ENCODE measurements around the gene AK2. TPM values are rescaled to one million over a fixed set of nuclear protein-coding genes. Genes with fewer than 3 reads are reported as not detected.

Gene AK2
- total and polyA plus RNA-seq, 10 of the 15 experiments (the other 5 are each of a cell fraction or from before 2014, with no cell fraction given) = 52.3 to 500 (median 278) TPM

- intact Hi-C loops (cut with micrococcal nuclease; ENCODE audit: unreplicated experiment) = no loop called here
- no peak for FAIRE-seq
- in situ Hi-C loops (cut with MboI) = no loop called here
- DNase-seq (ENCODE audit: low read depth, low spot score) = no peak
- 77% methylated on average over 6 of the region's 6 CpGs for WGBS (ENCODE audit: insufficient coverage, insufficient replicate concordance, low lambda C conversion rate, missing lambda C conversion rate)
- Histone ChIP-seq H3K27ac (ENCODE audit: control insufficient read depth, insufficient read depth) (no peak overlapping the region), H2AFZ (ENCODE audit: control insufficient read depth, low read depth, low read length) (no peak overlapping the region), H3K79me2 (ENCODE audit: control insufficient read depth, insufficient read depth, low read length) (no peaks in the 10 kb centered on the region), H3K9ac (ENCODE audit: control insufficient read depth, insufficient read depth, low read length) (no peak overlapping the region), H4K20me1 (ENCODE audit: control insufficient read depth, insufficient read depth) (no peaks in the 10 kb centered on the region), H3K9me3 (replicated peaks; ENCODE audit: control insufficient read depth, insufficient read depth, low read length) (no peaks in the 10 kb centered on the region), H3K4me2 (ENCODE audit: control insufficient read depth, insufficient read depth) (no peak overlapping the region), H3K4me1 (ENCODE audit: control insufficient read depth, insufficient read depth, low read length) (no peaks in the 10 kb centered on the region), H3K27me3 (replicated peaks in 1 of 2; ENCODE audit: control insufficient read depth in 2 of 2, insufficient read depth in 2 of 2, low read length in 1 of 2) (no peaks in the 10 kb centered on the region; a peak in 1 of 4 replicates), H3K36me3 (ENCODE audit: control insufficient read depth in 2 of 2, insufficient read depth in 2 of 2, low read length in 1 of 2) (no peaks in the 10 kb centered on the region), H3K4me3 (no peak overlapping the region)
- ChIA-PET SMC1A (ENCODE audit: uncharacterized antibody, unreplicated experiment) (interaction anchor here (0.6 to 0.7 kb wide), 3 partner anchors 82 to 1026 kb away, joined by 3 to 4 read pairs (median 3); no protein-coding TSS in a partner anchor), RAD21 (ENCODE audit: unreplicated experiment) (interaction anchor here (0.5 to 0.8 kb wide), 3 partner anchors 15 to 108 kb away, joined by 3 read pairs; no protein-coding TSS in a partner anchor), CTCF (interaction anchor here (1.9 kb wide), 1 partner anchor 9 kb away, joined by 8 read pairs; no protein-coding TSS in a partner anchor), POLR2A (interaction anchor here (0.6 to 1.0 kb wide), 2 partner anchors 8 to 255 kb away, joined by 4 read pairs; no protein-coding TSS in a partner anchor)
- ATAC-seq = no peak
- TF ChIP-seq CTCF (IDR thresholded peaks at IDR 0.05 in 2 of 3, conservative IDR thresholded peaks at IDR 0.05 in 1 of 3; ENCODE audit: control insufficient read depth in 2 of 3, extremely low read depth in 1 of 3, insufficient read depth in 1 of 3, low read depth in 3 of 3, low read length in 3 of 3) = no peak
- TF ChIP-seq NR2C2 (IDR thresholded peaks at IDR 0.05; ENCODE audit: borderline replicate concordance, control insufficient read depth, insufficient read length, low read depth) = no peak
- TF ChIP-seq GATAD2B (conservative IDR thresholded peaks at IDR 0.05; ENCODE audit: low read depth) = no peak
- TF ChIP-seq E2F8 (IDR thresholded peaks at IDR 0.05; ENCODE audit: low read depth, partially characterized antibody) = no peak
- no peak for TF ChIP-seq PML (IDR thresholded peaks at IDR 0.05; ENCODE audit: low read length)
- no peak for TF ChIP-seq NFXL1 (IDR thresholded peaks at IDR 0.05; ENCODE audit: borderline replicate concordance)
- TF ChIP-seq YY1 (IDR thresholded peaks at IDR 0.05; ENCODE audit: low read depth, low read length) = no peak
- BruUV-seq (replicated peaks) = no TSS peak
Observed at GRCh38 chr1:33045814-33046213, 9.1 kb upstream of the AK2 start.
